Activated CD8-positive, alpha-beta memory T cell treated with anti-CD3 and anti-CD28 coated beads, Interleukin-2, amount 10 ng/mL, durations not matched to agents 7 days and 5 days (primary cell): ENCODE data around the gene CHCHD4. TPM values are rescaled to one million over a fixed set of nuclear protein-coding genes. Genes with fewer than 3 reads are reported as not detected.
"Not testable (repeated sequence)": the region's sequence is repeated elsewhere in the genome, so short reads cannot be mapped to it uniquely, and the experiment has no call there.

Experiments used
- ATAC-seq: fragments of 150-1000 bp; cut with Tn5 transposase; one replicate; pipeline ENCODE4 v1.10.0; 2021; ENCODE audit warnings: moderate library complexity
- CTCF ChIA-PET: fragments of 350-600 bp; sonication (Branson Sonifier 250); formaldehyde crosslinking; loops from one replicate; lab custom pipeline; 2021; ENCODE audit warnings: antibody characterized with exemption; lab: Charles Lee
- DNase-seq: peaks from one replicate; pipeline ENCODE4 v3.0.0-alpha.2; 2020
- H3K27ac Mint-ChIP-seq: one replicate; pipeline ENCODE4 v1.8.0; 2021; ENCODE audit warnings: mild to moderate bottlenecking, mixed read lengths
- H3K27me3 Mint-ChIP-seq: one replicate; pipeline ENCODE4 v1.8.0; 2021; ENCODE audit warnings: mixed read lengths
- H3K36me3 Mint-ChIP-seq: one replicate; pipeline ENCODE4 v1.8.0; 2021; ENCODE audit warnings: mild to moderate bottlenecking, mixed read lengths
- H3K4me1 Mint-ChIP-seq: one replicate; pipeline ENCODE4 v1.8.0; 2021; ENCODE audit warnings: mixed read lengths
- H3K4me3 Mint-ChIP-seq: one replicate; pipeline ENCODE4 v1.8.0; 2021; ENCODE audit warnings: mild to moderate bottlenecking, moderate library complexity, mixed read lengths
- H3K9me3 Mint-ChIP-seq: one replicate; pipeline ENCODE4 v1.8.0; 2022; ENCODE audit warnings: low read depth, mixed read lengths
- total RNA-seq, 2 experiments: library from RNA; stranded (reverse); gene quantifications; one replicate each; pipeline ENCODE4 v1.2.3, GENCODE V29; 2021

Gene CHCHD4
- total RNA-seq, 2 experiments from 2014 or later = 15.2 to 19.7 TPM

GRCh38 chr3:14082108-14082657 lies 42.5 kb downstream of the CHCHD4 start:
- Mint-ChIP-seq H3K27me3 (no peaks in the 10 kb centered on the region), H3K36me3 (peaks cover 8% of the 10 kb centered on the region), H3K4me3 (peak overlapping the region; percentile 4), H3K27ac (no peak overlapping the region), H3K4me1 (peaks cover 10% of the 10 kb centered on the region), H3K9me3 (peaks cover 5% of the 10 kb centered on the region)
- CTCF ChIA-PET = no interaction called here
- ATAC-seq (no peak), DNase-seq (no peak)

DNA sequence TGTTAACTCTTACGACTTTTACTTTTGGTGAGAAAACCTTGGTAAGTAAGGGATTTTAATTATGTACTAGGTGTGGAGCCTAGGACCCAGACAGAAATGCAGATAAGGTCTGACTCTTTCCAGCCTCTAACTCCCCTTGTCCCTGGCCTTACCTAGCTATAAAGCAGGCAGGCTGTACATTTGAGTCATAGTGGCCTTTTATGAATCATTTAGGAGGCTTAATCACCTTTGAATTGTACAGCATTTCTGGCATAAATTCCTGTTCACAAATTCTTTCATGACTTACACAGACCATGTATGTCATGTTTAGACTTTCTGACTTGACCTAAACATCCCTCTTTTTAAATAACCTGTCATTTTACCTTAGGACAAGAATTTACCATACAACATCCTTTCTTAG lies 47.4 kb downstream of the CHCHD4 start:
- ATAC-seq (no peak), DNase-seq (no peak)
- H3K27me3 Mint-ChIP-seq = no peaks in the 10 kb centered on the region
- H3K4me1 Mint-ChIP-seq = peaks cover 7% of the 10 kb centered on the region
- peaks cover 2% of the 10 kb centered on the region for H3K9me3 Mint-ChIP-seq
- no peak overlapping the region for H3K4me3 Mint-ChIP-seq
- H3K27ac Mint-ChIP-seq = no peak overlapping the region
- peaks cover 6% of the 10 kb centered on the region for H3K36me3 Mint-ChIP-seq
- CTCF ChIA-PET = no interaction called here

GRCh38 chr3:14075233-14075632 lies 49.4 kb downstream of the CHCHD4 start:
- CTCF ChIA-PET = not testable (repeated sequence)

GRCh38 chr3:14064910-14065309 lies 59.8 kb downstream of the CHCHD4 start:
- no peak overlapping the region for H3K27ac Mint-ChIP-seq
- ATAC-seq = no peak
- CTCF ChIA-PET = no interaction called here

More at GRCh38 chr3:14075233-14075632, 49.4 kb downstream of the CHCHD4 start:
- not testable (repeated sequence) for DNase-seq, H3K4me3 Mint-ChIP-seq, H3K27ac Mint-ChIP-seq, H3K36me3 Mint-ChIP-seq, H3K27me3 Mint-ChIP-seq, ATAC-seq, H3K4me1 Mint-ChIP-seq, H3K9me3 Mint-ChIP-seq

DNA sequence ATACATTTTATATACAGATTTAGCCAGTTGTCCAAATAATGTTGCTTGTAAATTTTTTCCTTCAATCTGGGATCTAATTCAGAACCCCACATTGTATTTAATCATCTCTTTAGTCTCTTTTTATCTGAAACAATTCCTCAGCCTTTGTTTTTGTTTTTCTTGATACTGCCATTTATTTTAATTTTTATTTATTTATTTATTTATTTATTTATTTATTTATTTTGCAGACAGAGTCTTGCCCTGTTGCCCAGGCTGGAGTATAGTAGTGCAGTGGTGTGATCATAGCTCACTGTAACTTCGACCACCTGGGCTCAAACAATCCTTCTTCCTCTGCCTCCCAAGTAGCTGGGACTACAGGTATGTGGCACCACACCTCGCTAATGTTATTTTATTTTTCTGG lies 61.5 kb downstream of the CHCHD4 start:
- no peak for ATAC-seq
- CTCF ChIA-PET = no interaction called here

More at GRCh38 chr3:14064910-14065309, 59.8 kb downstream of the CHCHD4 start:
- no peak for DNase-seq
- Mint-ChIP-seq H3K36me3 (no peaks in the 10 kb centered on the region), H3K4me1 (no peaks in the 10 kb centered on the region), H3K9me3 (peaks cover 2% of the 10 kb centered on the region), H3K4me3 (no peak overlapping the region), H3K27me3 (peaks cover 4% of the 10 kb centered on the region)

More for the DNA sequence above, 61.5 kb downstream of the CHCHD4 start:
- H3K36me3 Mint-ChIP-seq = no peaks in the 10 kb centered on the region
- no peaks in the 10 kb centered on the region for H3K4me1 Mint-ChIP-seq
- no peaks in the 10 kb centered on the region for H3K9me3 Mint-ChIP-seq
- DNase-seq = no peak
- no peak overlapping the region for H3K4me3 Mint-ChIP-seq
- no peak overlapping the region for H3K27ac Mint-ChIP-seq
- peaks cover 4% of the 10 kb centered on the region for H3K27me3 Mint-ChIP-seq

Other genes with a start within 250 kb of the CHCHD4 start
- not detected for gene WNT7A, start 244.8 kb downstream of the CHCHD4 start, total RNA-seq
- 10 to 100 TPM; 27.6 to 31.8 TPM for gene TMEM43, start 182 bp upstream of the CHCHD4 start, total RNA-seq
- 10 to 100 TPM; 36.0 to 39.5 TPM for gene XPC, start 53.7 kb upstream of the CHCHD4 start, total RNA-seq
- gene LSM3, start 53.9 kb upstream of the CHCHD4 start, total RNA-seq = 10 to 100 TPM; 16.5 to 18.9 TPM